ENCODE data around the gene PIK3CB.
"Not testable (repeated sequence)": the region's sequence is repeated elsewhere in the genome, so short reads cannot be mapped to it uniquely, and the experiment has no call there.

PIK3CB gene

GRCh38 chr3:138848696-138849095 is 14.0 kb upstream of the PIK3CB start:
- Histone ChIP-seq H3F3A (ENCODE audit: insufficient read depth, low read length) (no peaks in the 10 kb centered on the region), H3K27me3 (replicated peaks; ENCODE audit: insufficient read depth, low read length) (no peaks in the 10 kb centered on the region), H3K36me3 (replicated peaks; ENCODE audit: insufficient read depth, low read length) (no peaks in the 10 kb centered on the region), H4K20me1 (ENCODE audit: insufficient read depth, low read length) (no peaks in the 10 kb centered on the region), H3K9me2 (replicated peaks; ENCODE audit: insufficient read depth, low read length) (no peaks in the 10 kb centered on the region), H3K79me2 (ENCODE audit: low read length) (no peaks in the 10 kb centered on the region), H3K4me1 (ENCODE audit: low read length) (no peaks in the 10 kb centered on the region), H2AFZ (ENCODE audit: low read length) (no peak overlapping the region), H3K27ac (ENCODE audit: low read length) (no peak overlapping the region), H3K9ac (ENCODE audit: low read length) (no peak overlapping the region), H3K4me2 (ENCODE audit: low read depth, low read length) (no peak overlapping the region), H3K9me3 (replicated peaks; ENCODE audit: insufficient read depth, low read length) (no peaks in the 10 kb centered on the region), H3K4me3 (ENCODE audit: low read length) (no peak overlapping the region)
- DNase-seq, result no peak
- no peak for TF ChIP-seq EZH2 (optimal IDR thresholded peaks at IDR 0.05; ENCODE audit: low read depth, low read length)
- TF ChIP-seq CTCF (IDR thresholded peaks at IDR 0.05; ENCODE audit: low read length), result no peak
- TF ChIP-seq EZH2phosphoT487 (IDR thresholded peaks at IDR 0.05; ENCODE audit: low read length), result no peak

GRCh38 chr3:138846824-138847223 is 12.1 kb upstream of the PIK3CB start:
- H3K36me3 ChIP-seq (replicated peaks; ENCODE audit: insufficient read depth, low read length); H3K9ac ChIP-seq (ENCODE audit: low read length); H3K27me3 ChIP-seq (replicated peaks; ENCODE audit: insufficient read depth, low read length); H3K4me1 ChIP-seq (ENCODE audit: low read length); H4K20me1 ChIP-seq (ENCODE audit: insufficient read depth, low read length); H3F3A ChIP-seq (ENCODE audit: insufficient read depth, low read length); H3K9me3 ChIP-seq (replicated peaks; ENCODE audit: insufficient read depth, low read length); H3K4me2 ChIP-seq (ENCODE audit: low read depth, low read length); H3K4me3 ChIP-seq (ENCODE audit: low read length); DNase-seq; H3K79me2 ChIP-seq (ENCODE audit: low read length); H3K27ac ChIP-seq (ENCODE audit: low read length); H3K9me2 ChIP-seq (replicated peaks; ENCODE audit: insufficient read depth, low read length); H2AFZ ChIP-seq (ENCODE audit: low read length): not testable (repeated sequence)

- no peak for DNase-seq
- Histone ChIP-seq H3K79me2 (ENCODE audit: low read length) (no peaks in the 10 kb centered on the region), H3K9me2 (replicated peaks; ENCODE audit: insufficient read depth, low read length) (no peaks in the 10 kb centered on the region), H3K4me3 (ENCODE audit: low read length) (no peak overlapping the region), H3K27me3 (replicated peaks; ENCODE audit: insufficient read depth, low read length) (no peaks in the 10 kb centered on the region), H3K9me3 (replicated peaks; ENCODE audit: insufficient read depth, low read length) (no peaks in the 10 kb centered on the region), H3K27ac (ENCODE audit: low read length) (no peak overlapping the region), H3K4me1 (ENCODE audit: low read length) (peaks cover 3% of the 10 kb centered on the region; the same call in 1 of the 2 replicates), H3F3A (ENCODE audit: insufficient read depth, low read length) (no peaks in the 10 kb centered on the region), H3K4me2 (ENCODE audit: low read depth, low read length) (no peak overlapping the region), H4K20me1 (ENCODE audit: insufficient read depth, low read length) (no peaks in the 10 kb centered on the region), H3K36me3 (replicated peaks; ENCODE audit: insufficient read depth, low read length) (no peaks in the 10 kb centered on the region), H3K9ac (ENCODE audit: low read length) (no peak overlapping the region), H2AFZ (ENCODE audit: low read length) (no peak overlapping the region)
- TF ChIP-seq CTCF (IDR thresholded peaks at IDR 0.05; ENCODE audit: low read length) (no peak), EZH2phosphoT487 (IDR thresholded peaks at IDR 0.05; ENCODE audit: low read length) (no peak), EZH2 (optimal IDR thresholded peaks at IDR 0.05; ENCODE audit: low read depth, low read length) (no peak)
Observed at GRCh38 chr3:138846262-138846791, 11.6 kb upstream of the PIK3CB start.

GRCh38 chr3:138845771-138846173 is 11.0 kb upstream of the PIK3CB start:
- Histone ChIP-seq H3K27ac (ENCODE audit: low read length) (no peak overlapping the region), H3K9me3 (replicated peaks; ENCODE audit: insufficient read depth, low read length) (no peaks in the 10 kb centered on the region), H3K27me3 (replicated peaks; ENCODE audit: insufficient read depth, low read length) (no peaks in the 10 kb centered on the region), H3F3A (ENCODE audit: insufficient read depth, low read length) (no peaks in the 10 kb centered on the region), H3K4me3 (ENCODE audit: low read length) (no peak overlapping the region), H3K79me2 (ENCODE audit: low read length) (no peaks in the 10 kb centered on the region), H4K20me1 (ENCODE audit: insufficient read depth, low read length) (no peaks in the 10 kb centered on the region), H3K4me1 (ENCODE audit: low read length) (peaks cover 3% of the 10 kb centered on the region; the same call in 1 of the 2 replicates), H3K9me2 (replicated peaks; ENCODE audit: insufficient read depth, low read length) (no peaks in the 10 kb centered on the region), H3K9ac (ENCODE audit: low read length) (no peak overlapping the region), H3K36me3 (replicated peaks; ENCODE audit: insufficient read depth, low read length) (no peaks in the 10 kb centered on the region), H3K4me2 (ENCODE audit: low read depth, low read length) (no peak overlapping the region), H2AFZ (ENCODE audit: low read length) (no peak overlapping the region)
- TF ChIP-seq EZH2phosphoT487 (IDR thresholded peaks at IDR 0.05; ENCODE audit: low read length), result no peak
- no peak for TF ChIP-seq EZH2 (optimal IDR thresholded peaks at IDR 0.05; ENCODE audit: low read depth, low read length)
- TF ChIP-seq CTCF (IDR thresholded peaks at IDR 0.05; ENCODE audit: low read length), result no peak
- no peak for DNase-seq
